Central memory CD8-positive, alpha-beta T cell (primary cell): ENCODE results near the gene SFT2D2.

Experiments used
- ATAC-seq: fragments of 150-1000 bp; cut with Tn5 transposase; replicated peaks from 2 replicates; pipeline ENCODE4 v1.10.0; 2022; ENCODE audit warnings: mild to moderate bottlenecking, moderate FRiP score, moderate number of reproducible peaks; ENCODE audit not compliant: poor library complexity, severe bottlenecking; ENCODE audit errors: extremely low read depth
- DNase-seq, 2 donors: peaks; one replicate each; pipeline ENCODE4 v3.0.0; 2021; ENCODE audit warnings: low spot score in 2 of 2
- H3K27ac Mint-ChIP-seq: one replicate; pipeline ENCODE4 v1.8.0; 2022; ENCODE audit warnings: low read depth, mild to moderate bottlenecking, moderate library complexity, mixed read lengths
- H3K27me3 Mint-ChIP-seq: one replicate; pipeline ENCODE4 v1.8.0; 2022; ENCODE audit warnings: mixed read lengths
- H3K36me3 Mint-ChIP-seq: one replicate; pipeline ENCODE4 v1.8.0; 2022; ENCODE audit warnings: mild to moderate bottlenecking, moderate library complexity, mixed read lengths; ENCODE audit not compliant: insufficient read depth
- H3K4me1 Mint-ChIP-seq: one replicate; pipeline ENCODE4 v1.8.0; 2022; ENCODE audit warnings: mixed read lengths
- H3K4me3 Mint-ChIP-seq: one replicate; pipeline ENCODE4 v1.8.0; 2022; ENCODE audit warnings: mild to moderate bottlenecking, moderate library complexity, mixed read lengths
- H3K9me3 Mint-ChIP-seq: one replicate; pipeline ENCODE4 v1.8.0; 2022; ENCODE audit warnings: mixed read lengths

Gene SFT2D2

GRCh38 chr1:168257397-168257796 lies 31.6 kb downstream of the SFT2D2 start:
- Mint-ChIP-seq H3K9me3 (no peaks in the 10 kb centered on the region), H3K27me3 (no peaks in the 10 kb centered on the region), H3K27ac (no peak overlapping the region), H3K4me3 (no peak overlapping the region), H3K4me1 (peaks cover 43% of the 10 kb centered on the region), H3K36me3 (peaks cover 18% of the 10 kb centered on the region)
- ATAC-seq (no peak), DNase-seq (no peak)

GRCh38 chr1:168259567-168259966 lies 33.8 kb downstream of the SFT2D2 start:
- Mint-ChIP-seq H3K9me3 (no peaks in the 10 kb centered on the region), H3K27ac (no peak overlapping the region), H3K36me3 (peaks cover 4% of the 10 kb centered on the region), H3K4me1 (peaks cover 43% of the 10 kb centered on the region), H3K27me3 (no peaks in the 10 kb centered on the region), H3K4me3 (no peak overlapping the region)
- DNase-seq, result no peak
- ATAC-seq, result no peak

- no peaks in the 10 kb centered on the region for H3K27me3 Mint-ChIP-seq
- peaks cover 1% of the 10 kb centered on the region for H3K36me3 Mint-ChIP-seq
- H3K9me3 Mint-ChIP-seq, result no peaks in the 10 kb centered on the region
- H3K4me3 Mint-ChIP-seq, result no peak overlapping the region
- peaks cover 43% of the 10 kb centered on the region for H3K4me1 Mint-ChIP-seq
- DNase-seq, result no peak
- H3K27ac Mint-ChIP-seq, result no peak overlapping the region
- no peak for ATAC-seq
These were observed 34.6 kb downstream of the SFT2D2 start for GRCh38 chr1:168260393-168260792.

- Mint-ChIP-seq H3K4me1 (peaks cover 43% of the 10 kb centered on the region), H3K27ac (no peak overlapping the region), H3K9me3 (no peaks in the 10 kb centered on the region), H3K36me3 (peaks cover 1% of the 10 kb centered on the region), H3K4me3 (no peak overlapping the region), H3K27me3 (no peaks in the 10 kb centered on the region)
- ATAC-seq (no peak), DNase-seq (no peak)
These were observed 35.6 kb downstream of the SFT2D2 start for GRCh38 chr1:168261390-168261789.

GRCh38 chr1:168263130-168263529 lies 37.3 kb downstream of the SFT2D2 start:
- no peak overlapping the region for H3K27ac Mint-ChIP-seq
- H3K36me3 Mint-ChIP-seq, result peaks cover 1% of the 10 kb centered on the region
- H3K27me3 Mint-ChIP-seq, result no peaks in the 10 kb centered on the region
- H3K4me1 Mint-ChIP-seq, result peaks cover 28% of the 10 kb centered on the region
- no peak overlapping the region for H3K4me3 Mint-ChIP-seq
- H3K9me3 Mint-ChIP-seq, result no peaks in the 10 kb centered on the region
- no peak for ATAC-seq
- no peak for DNase-seq

- H3K4me1 Mint-ChIP-seq, result peaks cover 24% of the 10 kb centered on the region
- H3K36me3 Mint-ChIP-seq, result peaks cover 1% of the 10 kb centered on the region
- H3K27me3 Mint-ChIP-seq, result no peaks in the 10 kb centered on the region
- H3K27ac Mint-ChIP-seq, result no peak overlapping the region
- ATAC-seq, result no peak
- H3K4me3 Mint-ChIP-seq, result no peak overlapping the region
- no peaks in the 10 kb centered on the region for H3K9me3 Mint-ChIP-seq
- DNase-seq, result no peak
These were observed 38.5 kb downstream of the SFT2D2 start for GRCh38 chr1:168264296-168264695.

- H3K36me3 Mint-ChIP-seq, result peaks cover 1% of the 10 kb centered on the region
- H3K27me3 Mint-ChIP-seq, result no peaks in the 10 kb centered on the region
- no peaks in the 10 kb centered on the region for H3K9me3 Mint-ChIP-seq
- DNase-seq (no peak), ATAC-seq (no peak)
- H3K4me3 Mint-ChIP-seq, result no peak overlapping the region
- no peak overlapping the region for H3K27ac Mint-ChIP-seq
- peaks cover 13% of the 10 kb centered on the region for H3K4me1 Mint-ChIP-seq
These were observed 39.8 kb downstream of the SFT2D2 start for GRCh38 chr1:168265596-168265995.

- ATAC-seq, result no peak
- Mint-ChIP-seq H3K4me1 (peaks cover 2% of the 10 kb centered on the region), H3K27ac (no peak overlapping the region), H3K9me3 (no peaks in the 10 kb centered on the region), H3K4me3 (no peak overlapping the region), H3K36me3 (peaks cover 3% of the 10 kb centered on the region), H3K27me3 (no peaks in the 10 kb centered on the region)
- no peak for DNase-seq
These were observed 40.9 kb downstream of the SFT2D2 start for GRCh38 chr1:168266644-168267186.

- no peaks in the 10 kb centered on the region for H3K27me3 Mint-ChIP-seq
- H3K4me1 Mint-ChIP-seq, result peaks cover 8% of the 10 kb centered on the region
- H3K27ac Mint-ChIP-seq, result no peak overlapping the region
These were observed 45.8 kb downstream of the SFT2D2 start for GRCh38 chr1:168271636-168272035.

GRCh38 chr1:168273575-168273974 lies 47.8 kb downstream of the SFT2D2 start:
- no peaks in the 10 kb centered on the region for H3K27me3 Mint-ChIP-seq
- H3K27ac Mint-ChIP-seq, result no peak overlapping the region
- H3K9me3 Mint-ChIP-seq, result no peaks in the 10 kb centered on the region
- ATAC-seq (no peak), DNase-seq (no peak)
- H3K36me3 Mint-ChIP-seq, result peaks cover 4% of the 10 kb centered on the region
- H3K4me1 Mint-ChIP-seq, result peaks cover 9% of the 10 kb centered on the region
- no peak overlapping the region for H3K4me3 Mint-ChIP-seq

More at GRCh38 chr1:168271636-168272035, 45.8 kb downstream of the SFT2D2 start:
- no peak for DNase-seq
- peaks cover 2% of the 10 kb centered on the region for H3K36me3 Mint-ChIP-seq
- ATAC-seq, result no peak
- no peaks in the 10 kb centered on the region for H3K9me3 Mint-ChIP-seq
- no peak overlapping the region for H3K4me3 Mint-ChIP-seq

- Mint-ChIP-seq H3K4me3 (no peak overlapping the region), H3K27ac (no peak overlapping the region), H3K27me3 (no peaks in the 10 kb centered on the region), H3K4me1 (peaks cover 12% of the 10 kb centered on the region), H3K36me3 (peaks cover 2% of the 10 kb centered on the region), H3K9me3 (no peaks in the 10 kb centered on the region)
- DNase-seq (no peak), ATAC-seq (no peak)
These were observed 53.4 kb downstream of the SFT2D2 start for GRCh38 chr1:168279253-168279652.

GRCh38 chr1:168280296-168280927 lies 54.6 kb downstream of the SFT2D2 start, which contains the start of gene TBX19:
Gene TBX19 (plus strand): TSS chr1:168280877. CDS start chr1:168281091, 214 bp downstream.
- Mint-ChIP-seq H3K9me3 (no peaks in the 10 kb centered on the region), H3K36me3 (peaks cover 2% of the 10 kb centered on the region), H3K27ac (no peak within 1 kb of the TSS), H3K4me1 (peaks cover 18% of the 10 kb centered on the region), H3K4me3 (no peak within 1 kb of the TSS), H3K27me3 (no peaks in the 10 kb centered on the region)
- no peak for ATAC-seq
- DNase-seq, result no peak

GRCh38 chr1:168281603-168282325 lies 56.0 kb downstream of the SFT2D2 start:
- H3K4me3 Mint-ChIP-seq, result no peak overlapping the region
- no peak overlapping the region for H3K27ac Mint-ChIP-seq
- H3K9me3 Mint-ChIP-seq, result no peaks in the 10 kb centered on the region
- DNase-seq, result no peak
- peaks cover 22% of the 10 kb centered on the region for H3K4me1 Mint-ChIP-seq
- no peaks in the 10 kb centered on the region for H3K27me3 Mint-ChIP-seq
- H3K36me3 Mint-ChIP-seq, result peaks cover 2% of the 10 kb centered on the region
- no peak for ATAC-seq
